H1 (cell line): ENCODE data around the gene ZNF835. TPM values are rescaled to one million over a fixed set of nuclear protein-coding genes. Genes with fewer than 3 reads are reported as not detected.

Experiments
- CTCF ChIA-PET: fragments of 300-600 bp; sonication (Branson Sonifier 250); formaldehyde crosslinking; loops from one replicate; lab custom pipeline; 2021; ENCODE audit not compliant: partially characterized antibody; lab: Charles Lee
- POLR2A ChIA-PET: fragments of 300-600 bp; sonication (Branson Sonifier 250); formaldehyde crosslinking; loops from one replicate; lab custom pipeline; 2021; ENCODE audit warnings: inconsistent platforms; ENCODE audit not compliant: partially characterized antibody; lab: Charles Lee
- DNase-seq, 2 experiments: peaks; one replicate each; pipeline versions ENCODE4 v3.0.0 to v3.0.0-alpha.2; 2010 to 2022; ENCODE audit warnings: low spot score in 2 of 2, low read depth in 1 of 2, mixed read lengths in 1 of 2
- FAIRE-seq: peaks from 2 replicates; lab custom pipeline; 2011; peaks lifted over from hg19 to GRCh38; lab: Jason Lieb, UNC
- H2AFZ ChIP-seq: 2 replicates; pipeline ENCODE4 v1.8.1; 2012; ENCODE audit warnings: low read length, inconsistent platforms
- H2AK5ac ChIP-seq: 2 replicates; pipeline ENCODE4 v1.6.1; 2013; ENCODE audit warnings: low read depth, low read length
- H2BK120ac ChIP-seq: replicated peaks from 2 replicates; pipeline ENCODE3; 2013; ENCODE audit warnings: low read depth, low read length, inconsistent platforms
- H2BK12ac ChIP-seq: 2 replicates; pipeline ENCODE4 v1.6.1; 2013; ENCODE audit warnings: low read depth, low read length
- H2BK15ac ChIP-seq: 2 replicates; pipeline ENCODE4 v1.6.1; 2013; ENCODE audit warnings: low read length
- H2BK20ac ChIP-seq: 2 replicates; pipeline ENCODE4 v1.6.1; 2013; ENCODE audit warnings: low read length
- H2BK5ac ChIP-seq: 2 replicates; pipeline ENCODE4 v1.6.1; 2013; ENCODE audit warnings: low read depth, low read length
- H3K14ac ChIP-seq: 2 replicates; pipeline ENCODE4 v1.6.1; 2013; ENCODE audit warnings: inconsistent platforms; ENCODE audit not compliant: insufficient read length
- H3K18ac ChIP-seq: 2 replicates; pipeline ENCODE4 v1.6.1; 2013; ENCODE audit warnings: low read length; ENCODE audit errors: extremely low read depth
- H3K23ac ChIP-seq: 2 replicates; pipeline ENCODE4 v1.6.1; 2013; ENCODE audit warnings: inconsistent platforms; ENCODE audit not compliant: insufficient read length
- H3K23me2 ChIP-seq: 2 replicates; pipeline ENCODE4 v1.6.1; 2013; ENCODE audit warnings: low read depth, low read length
- H3K27ac ChIP-seq: 2 replicates; pipeline ENCODE4 v1.6.1; 2011; ENCODE audit warnings: low read depth, low read length, inconsistent platforms
- H3K27me3 ChIP-seq, 4 experiments: replicated peaks in 1 of 4; 1 replicate in 1 of 4; 2 replicates in 3 of 4; pipeline versions ENCODE4 v1.6.1 to v1.8.1; 2011 to 2013; ENCODE audit warnings: low read length in 3 of 4, mild to moderate bottlenecking in 3 of 4, inconsistent platforms in 2 of 4, mixed read lengths in 2 of 4, moderate library complexity in 1 of 4; ENCODE audit not compliant: control insufficient read depth in 3 of 4, insufficient read depth in 3 of 4; ENCODE audit errors: extremely low read depth in 1 of 4
- H3K36me3 ChIP-seq, 4 experiments: 2 replicates each; pipeline versions ENCODE4 v1.6.1 to v1.8.1; 2011 to 2013; ENCODE audit warnings: mild to moderate bottlenecking in 4 of 4, low read length in 3 of 4, moderate library complexity in 2 of 4, control low read depth in 1 of 4, inconsistent platforms in 1 of 4; ENCODE audit not compliant: insufficient read depth in 4 of 4, control insufficient read depth in 2 of 4
- H3K4ac ChIP-seq: replicated peaks from 2 replicates; pipeline ENCODE3; 2013; ENCODE audit warnings: low read length, low read depth, mixed read lengths, inconsistent platforms; ENCODE audit not compliant: insufficient read length
- H3K4me1 ChIP-seq, 4 experiments: replicated peaks in 1 of 4; 1 replicate in 1 of 4; 2 replicates in 3 of 4; pipeline versions ENCODE4 v1.6.1 to v1.8.1; 2011 to 2013; ENCODE audit warnings: low read length in 3 of 4, inconsistent platforms in 2 of 4, mixed read lengths in 1 of 4; ENCODE audit not compliant: insufficient read depth in 4 of 4, control insufficient read depth in 3 of 4
- H3K4me2 ChIP-seq, 2 experiments: 2 replicates each; pipeline versions ENCODE4 v1.6.1 to v1.8.1; 2011 to 2013; ENCODE audit warnings: low read depth in 2 of 2, low read length in 2 of 2, control low read depth in 1 of 2, inconsistent platforms in 1 of 2, mild to moderate bottlenecking in 1 of 2; ENCODE audit not compliant: insufficient read depth in 1 of 2
- H3K4me3 ChIP-seq, 4 experiments: fragments of 200-600, 300-600 bp in 1 of 4; sonication (generic), shearing (Covaris generic), sonication (Bioruptor Twin) in 1 of 4; 2 replicates each; pipeline versions ENCODE4 v1.5.1 to v1.8.1; 2011 to 2016; ENCODE audit warnings: low read length in 4 of 4, low read depth in 3 of 4, control low read depth in 2 of 4, inconsistent platforms in 2 of 4, mild to moderate bottlenecking in 2 of 4, mixed read lengths in 1 of 4, moderate library complexity in 1 of 4; ENCODE audit not compliant: insufficient read depth in 2 of 4; ENCODE audit errors: extremely low read depth in 1 of 4
- H3K56ac ChIP-seq: replicated peaks from 2 replicates; pipeline ENCODE3; 2013; ENCODE audit warnings: low read depth, mild to moderate bottlenecking, mixed read lengths, low read length, inconsistent platforms; ENCODE audit not compliant: insufficient read length
- H3K79me1 ChIP-seq: 2 replicates; pipeline ENCODE4 v1.6.1; 2013; ENCODE audit warnings: low read depth, low read length, control low read depth
- H3K79me2 ChIP-seq, 2 experiments: 2 replicates each; pipeline versions ENCODE4 v1.6.1 to v1.8.1; 2012 to 2013; ENCODE audit warnings: low read length in 2 of 2, mild to moderate bottlenecking in 2 of 2, inconsistent platforms in 1 of 2; ENCODE audit not compliant: insufficient read depth in 2 of 2, control insufficient read depth in 1 of 2
- H3K9ac ChIP-seq, 4 experiments: replicated peaks in 1 of 4; 1 replicate in 1 of 4; 2 replicates in 3 of 4; pipeline versions ENCODE4 v1.6.1 to v1.8.1; 2011 to 2013; ENCODE audit warnings: low read depth in 3 of 4, low read length in 3 of 4, control low read depth in 2 of 4, mild to moderate bottlenecking in 2 of 4, moderate library complexity in 2 of 4, inconsistent platforms in 1 of 4; ENCODE audit errors: extremely low read depth in 1 of 4
- H3K9me3 ChIP-seq, 2 experiments: 2 replicates each; pipeline versions ENCODE4 v1.6.1 to v1.8.1; 2012 to 2013; ENCODE audit warnings: mild to moderate bottlenecking in 2 of 2, moderate library complexity in 2 of 2, control low read depth in 1 of 2, inconsistent platforms in 1 of 2, low read depth in 1 of 2, low read length in 1 of 2, mixed read lengths in 1 of 2; ENCODE audit not compliant: insufficient read depth in 2 of 2
- H4K20me1 ChIP-seq, 2 experiments: replicated peaks in 1 of 2; 2 replicates each; pipeline versions ENCODE3 to v1.8.1; 2011 to 2013; ENCODE audit warnings: inconsistent platforms in 2 of 2, low read length in 2 of 2, mild to moderate bottlenecking in 1 of 2; ENCODE audit not compliant: insufficient read depth in 2 of 2, control insufficient read depth in 1 of 2
- H4K5ac ChIP-seq: 2 replicates; pipeline ENCODE4 v1.6.1; 2013; ENCODE audit warnings: low read length, low read depth, mixed read lengths, inconsistent platforms; ENCODE audit not compliant: insufficient read length
- H4K8ac ChIP-seq: 2 replicates; pipeline ENCODE4 v1.8.0; 2013; ENCODE audit warnings: mild to moderate bottlenecking, moderate library complexity, low read length, inconsistent platforms; ENCODE audit not compliant: insufficient read depth; ENCODE audit errors: extremely low read depth
- H4K91ac ChIP-seq: replicated peaks from 2 replicates; pipeline ENCODE3; 2013; ENCODE audit warnings: low read length, mixed read lengths, inconsistent platforms; ENCODE audit not compliant: insufficient read length
- NRF1 ChIP-seq: IDR thresholded peaks from 2 replicates; pipeline ENCODE4 v1.6.1; 2011; ENCODE audit warnings: mild to moderate bottlenecking, low read depth, low read length, improper control_type of control experiment
- PHF8 ChIP-seq: fragments of 200-600 bp; sonication (generic); conservative IDR thresholded peaks from 2 replicates; pipeline ENCODE4 v1.7.1; 2012; ENCODE audit warnings: low read depth, mild to moderate bottlenecking, inconsistent platforms, low read length, moderate library complexity
- RBBP5 ChIP-seq: IDR thresholded peaks from 2 replicates; pipeline ENCODE4 v1.7.1; 2012; ENCODE audit warnings: low read depth, mild to moderate bottlenecking, inconsistent platforms, low read length, moderate library complexity, borderline replicate concordance
- WGBS, 2 experiments: shearing (Covaris generic) in 1 of 2; methylation state at CpG; one replicate each; pipeline versions ENCODE4 v1.1.6 to v1.1.7; 2013 to 2015; ENCODE audit warnings: low lambda C conversion rate in 2 of 2, mixed read lengths in 2 of 2, inconsistent platforms in 1 of 2, low coverage in 1 of 2, missing lambda C conversion rate in 1 of 2; ENCODE audit not compliant: insufficient replicate concordance in 2 of 2, insufficient coverage in 1 of 2, insufficient read length in 1 of 2; ENCODE audit errors: extremely low coverage in 1 of 2, missing lambda C conversion rate in 1 of 2; 5-methylcytosine and 5-hydroxymethylcytosine counted together
- polyA plus RNA-seq, 7 experiments: library from polyadenylated mRNA; depleted of rRNA in 3 of 7; stranded (reverse) in 5 of 7; unstranded in 2 of 7; fragments of >200 nt in 5 of 7; fragments of 200-250 nt in 2 of 7; gene quantifications; 1 replicate in 5 of 7; 2 replicates in 1 of 7; 4 replicates in 1 of 7; pipeline versions ENCODE4 v1.2.1 to v1.2.3, GENCODE V29; 2011 to 2013; ENCODE audit warnings: missing spikeins in 2 of 7, mixed read lengths in 2 of 7
- total RNA-seq: library from RNA; stranded (reverse); fragmentation: NEBNext Ultra II Directional; extraction: Animal tissue kit (Norgen Biotek cat#: 25700); gene quantifications from 2 replicates; pipeline ENCODE4 v1.2.1, GENCODE V29; 2021
- TF ChIP-seq, protein P1 (sequence below): IDR thresholded peaks from 2 replicates; pipeline ENCODE4 v1.6.1; 2011; ENCODE audit warnings: low read length, improper control_type of control experiment

Gene ZNF835
- total and polyA plus RNA-seq, 2 of the 8 experiments (the other 6 are each of a cell fraction or from before 2014, with no cell fraction given) = 0.02 to 1.8 TPM

DNA sequence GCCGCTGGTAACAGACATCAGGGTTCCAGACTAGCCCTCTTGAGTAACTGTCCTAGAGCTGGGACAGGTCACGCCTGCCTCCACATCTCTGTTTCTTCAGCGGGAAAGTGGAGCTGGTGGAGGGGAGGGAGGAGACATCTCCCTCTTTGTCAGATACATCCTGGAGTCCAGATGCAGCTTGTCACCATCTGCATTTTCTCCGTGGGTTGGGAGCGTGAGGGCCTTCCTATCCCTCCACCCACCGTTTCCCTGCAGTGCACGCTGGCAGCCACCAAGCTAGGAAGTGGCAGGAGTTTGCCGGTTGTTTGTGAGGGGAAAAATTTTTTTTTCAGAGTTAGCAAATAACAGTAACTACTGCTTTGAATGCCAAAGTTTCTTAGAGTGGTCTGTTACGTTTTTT lies 48.6 kb downstream of the ZNF835 start:
- Histone ChIP-seq H3K4me3 (no peak overlapping the region), H2AFZ (no peak overlapping the region), H3K18ac (no peak overlapping the region), H2BK20ac (no peak overlapping the region), H3K9me3 (peaks cover 27 to 73% of the 10 kb centered on the region in 2 experiments), H3K9ac (no peak overlapping the region), H3K56ac (no peak overlapping the region), H3K27me3 (no peaks in the 10 kb centered on the region), H4K20me1 (no peaks in the 10 kb centered on the region), H3K14ac (no peak overlapping the region), H3K4ac (no peak overlapping the region), H4K5ac (no peak overlapping the region), H3K4me1 (no peaks in the 10 kb centered on the region), H4K91ac (no peak overlapping the region), H3K79me1 (peaks cover 3% of the 10 kb centered on the region; the same call in 1 of the 2 replicates), H3K27ac (no peak overlapping the region), H2BK5ac (no peak overlapping the region), H2BK15ac (no peak overlapping the region), H2AK5ac (no peak overlapping the region), H3K23me2 (no peaks in the 10 kb centered on the region), H2BK12ac (no peak overlapping the region), H3K36me3 (peaks cover 2 to 28% (median 7%) of the 10 kb centered on the region in 4 experiments; a peak in 5 of 8 replicates), H3K4me2 (no peak overlapping the region), H3K23ac (no peak overlapping the region), H4K8ac (no peak overlapping the region), H3K79me2 (no peaks in the 10 kb centered on the region; a peak in 1 of 4 replicates), H2BK120ac (no peak overlapping the region)
- TF ChIP-seq, protein P1, sequence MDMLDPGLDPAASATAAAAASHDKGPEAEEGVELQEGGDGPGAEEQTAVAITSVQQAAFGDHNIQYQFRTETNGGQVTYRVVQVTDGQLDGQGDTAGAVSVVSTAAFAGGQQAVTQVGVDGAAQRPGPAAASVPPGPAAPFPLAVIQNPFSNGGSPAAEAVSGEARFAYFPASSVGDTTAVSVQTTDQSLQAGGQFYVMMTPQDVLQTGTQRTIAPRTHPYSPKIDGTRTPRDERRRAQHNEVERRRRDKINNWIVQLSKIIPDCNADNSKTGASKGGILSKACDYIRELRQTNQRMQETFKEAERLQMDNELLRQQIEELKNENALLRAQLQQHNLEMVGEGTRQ = no peak
- TF ChIP-seq RBBP5 (no peak), PHF8 (no peak), NRF1 (no peak)
- DNase-seq (no peak), FAIRE-seq (no peak)
- ChIA-PET POLR2A (no interaction called here), CTCF (no interaction called here)
- 92% methylated on average over 8 of the region's 9 CpGs; no CpG with 5 or more reads in 1 of the 2 experiments for WGBS, 2 experiments
